Brain microvascular endothelial cell (primary cell): ENCODE results near the gene TGM6.
A peak's percentile ranks its signal among the peaks of the same experiment; 100 is the strongest.

Experiments
- DNase-seq: peaks from one replicate; pipeline ENCODE4 v3.0.0-alpha.2; 2020
- H3K27ac ChIP-seq: fragments of 250-450 bp; sonication (Bioruptor Pico); 2 replicates; pipeline ENCODE4 v1.5.1; 2020; ENCODE audit warnings: mild to moderate bottlenecking, moderate library complexity
- H3K27me3 ChIP-seq: fragments of 250-450 bp; sonication (Bioruptor Pico); replicated peaks from 2 replicates; pipeline ENCODE4 v1.5.1; 2020; ENCODE audit warnings: mild to moderate bottlenecking
- H3K36me3 ChIP-seq: fragments of 250-450 bp; sonication (Bioruptor Pico); replicated peaks from 2 replicates; pipeline ENCODE4 v1.5.1; 2020; ENCODE audit warnings: mild to moderate bottlenecking
- H3K4me3 ChIP-seq: 2 replicates; pipeline ENCODE4 v1.5.1; 2011; ENCODE audit warnings: low read depth, mild to moderate bottlenecking, control low read depth, low read length, moderate library complexity
- CTCF ChIP-seq: IDR thresholded peaks from 2 replicates; pipeline ENCODE4 v1.5.1; 2011; ENCODE audit warnings: low read depth, mild to moderate bottlenecking, moderate library complexity, low read length, control low read depth, inconsistent platforms; ENCODE audit errors: missing control alignments
- in situ Hi-C: cut with HindIII; loops from 2 replicates; pipeline ENCODE4 v1.10.0; 2017; ENCODE audit warnings: low sequenced_read_pairs, low pct_ligation_motif_present

TGM6 gene

GRCh38 chr20:2463616-2464365 lies 83.1 kb downstream of the TGM6 start:
- in situ Hi-C loops = no loop called here
- TF ChIP-seq CTCF = no peak
- peaks cover 90% of the 10 kb centered on the region for H3K36me3 ChIP-seq
- H3K27ac ChIP-seq = no peak overlapping the region
- no peak overlapping the region for H3K4me3 ChIP-seq
- DNase-seq = no peak
- H3K27me3 ChIP-seq = no peaks in the 10 kb centered on the region

GRCh38 chr20:2465100-2465499 lies 84.4 kb downstream of the TGM6 start:
- no peaks in the 10 kb centered on the region for H3K27me3 ChIP-seq
- peaks cover 80% of the 10 kb centered on the region for H3K36me3 ChIP-seq
- no peak overlapping the region for H3K4me3 ChIP-seq
- TF ChIP-seq CTCF = no peak
- no peak for DNase-seq
- in situ Hi-C loops = no loop called here
- H3K27ac ChIP-seq = no peak overlapping the region

GRCh38 chr20:2467412-2467811 lies 86.7 kb downstream of the TGM6 start:
- no peak for TF ChIP-seq CTCF
- Histone ChIP-seq H3K36me3 (peaks cover 57% of the 10 kb centered on the region), H3K27me3 (no peaks in the 10 kb centered on the region), H3K27ac (no peak overlapping the region), H3K4me3 (no peak overlapping the region)
- no peak for DNase-seq
- in situ Hi-C loops = no loop called here

DNA sequence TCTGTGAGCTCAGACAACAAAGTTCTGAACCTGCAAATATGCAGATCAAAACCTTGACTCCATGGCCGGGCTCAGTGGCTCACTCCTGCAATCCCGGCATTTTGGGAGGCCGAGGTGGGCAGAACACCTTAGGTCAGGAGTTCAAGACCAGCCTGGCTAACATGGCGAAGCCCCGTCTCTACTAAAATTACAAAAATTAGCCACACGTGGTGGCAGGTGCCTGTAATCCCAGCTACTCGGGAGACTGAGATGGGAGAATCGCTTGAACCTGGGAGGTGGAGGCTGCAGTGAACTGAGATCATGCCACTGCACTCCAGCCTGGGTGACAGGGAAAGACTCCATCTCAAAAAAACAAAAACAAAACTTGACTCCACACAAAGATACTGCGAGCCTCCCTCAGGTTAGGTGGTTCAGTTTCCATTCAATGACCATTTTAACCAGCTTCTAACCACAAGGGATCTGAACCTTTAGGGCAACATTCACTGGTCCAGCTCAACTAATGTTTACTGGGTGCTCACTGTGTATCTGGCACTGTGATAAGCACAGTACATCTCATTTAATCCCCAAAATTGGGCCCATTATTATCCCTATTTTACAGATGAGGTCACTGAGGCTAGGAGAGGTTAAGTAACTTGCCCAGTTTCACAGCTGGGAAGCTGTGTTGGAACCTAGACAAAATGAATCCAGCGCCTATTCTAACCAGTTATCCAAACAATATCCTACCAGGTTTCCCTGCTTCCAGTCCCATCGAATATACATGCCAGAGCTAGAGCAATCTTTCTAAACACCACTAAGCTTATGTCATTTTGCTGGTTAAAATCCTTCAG lies 88.1 kb downstream of the TGM6 start:
- peak overlapping the region; percentile 84 for H3K27ac ChIP-seq
- H3K4me3 ChIP-seq = peak overlapping the region; percentile 95
- H3K36me3 ChIP-seq = peaks cover 43% of the 10 kb centered on the region
- no peak for TF ChIP-seq CTCF
- H3K27me3 ChIP-seq = no peaks in the 10 kb centered on the region
- no peak for DNase-seq
- in situ Hi-C loops = no loop called here

GRCh38 chr20:2469991-2470422 lies 89.3 kb downstream of the TGM6 start:
- H3K36me3 ChIP-seq = peaks cover 32% of the 10 kb centered on the region
- peak overlapping the region; percentile 95 for H3K4me3 ChIP-seq
- in situ Hi-C loops = no loop called here
- H3K27me3 ChIP-seq = no peaks in the 10 kb centered on the region
- no peak for TF ChIP-seq CTCF
- H3K27ac ChIP-seq = peak overlapping the region; percentile 84
- DNase-seq = peak; percentile 19
